HG03196 (cell line): Measurements from ENCODE around the gene FAM83B.
"Not testable (repeated sequence)": the region's sequence is repeated elsewhere in the genome, so short reads cannot be mapped to it uniquely, and the experiment has no call there.

Experiments used
- ATAC-seq: cut with Tn5 transposase; IDR thresholded peaks from one replicate; pipeline ENCODE4 v1.9.1; 2021; ENCODE audit not compliant: unreplicated experiment

Gene FAM83B

GRCh38 chr6:54846243-54846856 lies at the start of gene FAM83B:
FAM83B (plus strand) TSS chr6:54846771; CDS start chr6:54870247, 23,476 bp downstream.
- ATAC-seq: no peak

DNA sequence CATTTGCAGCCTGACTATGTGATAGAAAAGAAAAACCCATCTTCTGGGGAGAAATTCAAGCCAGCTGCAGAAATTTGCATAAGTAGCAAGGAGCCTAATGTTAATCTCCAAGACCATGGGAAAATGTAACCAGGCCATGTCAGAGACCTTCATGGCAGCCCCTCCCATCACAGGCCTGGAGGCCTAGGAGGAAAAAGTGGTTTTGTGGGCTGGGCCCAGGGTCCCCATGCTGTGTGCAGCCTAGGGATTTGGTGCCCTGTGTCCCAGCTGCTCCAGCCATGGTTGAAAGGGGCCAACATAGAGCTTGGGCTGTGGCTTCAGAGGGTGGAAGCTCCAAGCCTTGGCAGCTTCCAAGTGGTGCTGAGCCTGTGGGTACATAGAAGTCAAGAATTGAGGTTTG lies 49.7 kb upstream of the FAM83B start:
- ATAC-seq: not testable (repeated sequence)

DNA sequence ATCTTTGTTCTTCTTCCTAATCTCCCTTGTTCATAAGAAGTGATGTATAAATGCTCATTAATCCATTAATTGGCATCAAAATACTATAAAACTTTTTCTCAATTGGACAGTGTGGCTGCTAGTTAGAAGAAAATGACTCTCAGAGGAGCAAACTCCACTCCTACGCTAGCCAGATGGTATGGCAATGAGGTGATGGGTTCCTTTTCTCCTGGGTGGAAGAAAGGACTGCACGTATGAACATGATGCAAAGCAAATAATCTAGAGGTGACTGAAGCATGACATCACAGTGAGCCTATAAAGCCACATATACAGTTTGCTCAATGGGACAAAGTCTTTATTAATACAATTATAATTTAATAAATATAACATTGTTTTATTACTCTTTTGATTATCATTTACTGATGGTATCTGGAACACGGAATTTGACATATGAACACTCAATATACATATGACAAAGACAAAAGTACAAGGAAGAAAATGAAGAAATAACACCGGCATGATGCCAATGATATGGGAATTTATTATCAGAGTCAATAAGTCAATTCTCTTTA lies 46.4 kb upstream of the FAM83B start:
- ATAC-seq: no peak

DNA sequence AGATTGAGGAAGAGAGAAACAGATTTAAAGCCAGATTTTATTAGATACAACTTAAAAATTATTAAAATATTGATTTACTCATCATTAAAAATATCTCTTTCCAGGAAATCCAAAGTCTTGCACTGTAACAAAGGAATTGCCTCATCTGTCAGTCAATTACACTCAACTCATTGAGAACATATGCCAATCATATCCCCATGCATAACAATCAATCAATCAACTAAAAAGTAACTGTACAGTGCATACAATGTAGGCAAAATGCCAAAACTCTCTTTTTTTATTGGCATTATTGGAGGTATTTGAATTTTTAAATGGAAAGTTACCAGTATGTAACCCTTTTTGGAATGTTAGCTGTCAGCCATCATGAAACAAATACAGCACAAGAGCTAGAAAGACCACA lies 45.3 kb upstream of the FAM83B start:
- no peak for ATAC-seq

DNA sequence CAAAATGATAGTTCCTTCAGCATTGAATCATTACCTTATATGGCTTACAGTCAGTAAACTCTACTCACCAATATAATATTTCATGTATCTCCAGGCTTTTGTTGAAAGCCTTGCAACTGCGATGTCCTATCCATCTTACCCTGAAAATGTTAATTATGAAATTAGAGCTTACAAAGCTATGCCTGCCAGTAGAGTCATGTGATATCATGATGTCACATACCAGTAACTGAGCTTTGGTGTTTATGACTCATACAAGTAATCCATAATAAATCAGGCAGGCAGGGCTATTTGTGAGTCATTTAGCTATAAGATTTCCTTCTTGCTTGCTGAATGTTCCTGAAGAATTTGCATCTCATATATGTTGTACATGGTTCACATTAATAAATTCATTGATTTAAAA lies 44.9 kb upstream of the FAM83B start:
- no peak for ATAC-seq

GRCh38 chr6:54802775-54803634 lies 43.6 kb upstream of the FAM83B start:
- no peak for ATAC-seq

- no peak for ATAC-seq
These were observed 41.5 kb upstream of the FAM83B start for GRCh38 chr6:54805077-54805476.

- ATAC-seq: no peak
These were observed 36.4 kb upstream of the FAM83B start for GRCh38 chr6:54810147-54810546.

- ATAC-seq: no peak
These were observed 32.7 kb upstream of the FAM83B start for GRCh38 chr6:54813892-54814291.

DNA sequence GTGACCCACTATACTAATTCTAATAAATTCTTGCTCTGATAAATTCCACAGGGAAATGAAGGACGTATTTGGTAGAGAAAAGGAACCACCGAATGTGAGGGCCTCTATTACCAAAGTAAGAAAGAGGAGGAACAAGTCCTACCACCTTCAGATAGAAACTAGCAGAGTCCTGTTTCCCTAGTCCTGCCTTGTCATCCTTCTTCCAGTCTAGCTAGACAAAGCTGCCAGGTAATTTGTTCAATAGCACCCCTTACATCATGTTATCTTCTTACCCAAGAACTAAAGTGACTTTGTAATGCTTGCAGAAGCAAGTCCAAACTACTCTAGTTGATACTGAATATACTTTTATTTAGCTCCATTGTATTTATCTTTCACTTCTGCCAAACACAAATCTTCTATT lies 29.3 kb upstream of the FAM83B start:
- no peak for ATAC-seq

DNA sequence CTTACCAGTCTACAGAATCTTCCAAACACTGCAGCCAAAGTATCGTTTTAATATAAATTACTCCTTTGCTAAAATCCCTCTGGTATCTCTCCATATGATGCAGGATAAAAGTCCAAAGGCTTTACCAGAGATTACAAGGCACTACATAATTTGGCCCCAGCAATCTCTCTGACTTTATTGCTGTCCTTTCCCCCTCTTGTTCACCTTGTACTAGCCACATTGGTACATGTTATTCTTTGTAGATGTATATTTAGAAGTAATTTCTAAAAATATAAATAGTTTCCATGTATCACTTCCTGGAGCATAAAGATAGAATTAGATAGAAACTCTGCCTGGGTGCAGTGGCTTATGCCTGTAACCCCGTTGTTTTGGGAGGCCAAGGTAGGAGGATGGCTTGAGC lies 28.7 kb upstream of the FAM83B start:
- ATAC-seq: no peak

DNA sequence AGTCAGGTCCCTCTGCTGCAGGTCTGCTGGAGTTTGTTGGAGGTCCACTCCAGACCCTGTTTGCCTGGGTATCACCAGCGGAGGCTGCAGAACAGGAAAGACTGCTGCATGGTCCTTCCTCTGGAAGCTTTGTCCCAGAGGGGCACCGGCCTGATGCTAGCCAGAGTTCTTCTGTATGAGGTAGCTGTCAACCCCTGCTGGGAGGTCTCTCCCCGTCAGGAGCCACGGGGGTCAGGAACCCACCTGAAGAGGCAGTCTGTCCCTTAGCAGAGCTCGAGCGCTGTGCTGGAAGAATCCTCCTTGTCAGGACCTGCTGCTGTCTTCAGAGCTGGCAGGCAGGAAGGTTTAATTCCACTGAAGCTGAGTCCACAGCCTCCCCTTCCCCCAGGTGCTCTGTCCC lies 22.3 kb upstream of the FAM83B start:
- ATAC-seq: not testable (repeated sequence)

GRCh38 chr6:54827010-54827409 lies 19.6 kb upstream of the FAM83B start:
- no peak for ATAC-seq

DNA sequence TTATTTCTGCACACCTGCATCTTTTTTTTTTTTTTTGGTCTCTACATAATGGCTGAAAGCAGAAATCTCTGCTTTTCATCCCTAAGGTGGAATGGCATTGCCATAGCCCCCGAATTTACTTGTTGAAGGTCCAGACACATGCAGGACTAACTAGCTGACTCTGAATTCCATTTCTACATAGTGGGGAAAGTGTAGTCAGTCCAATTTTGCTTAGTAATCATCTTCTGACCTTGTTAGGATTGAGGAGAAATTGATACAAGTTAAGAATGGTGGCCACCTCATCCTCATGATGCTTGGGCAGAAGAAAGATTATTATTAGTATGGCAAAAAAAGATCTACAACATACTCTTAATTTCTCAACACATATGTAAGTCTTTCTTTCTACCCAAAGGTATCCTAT lies 16.4 kb upstream of the FAM83B start:
- no peak for ATAC-seq

DNA sequence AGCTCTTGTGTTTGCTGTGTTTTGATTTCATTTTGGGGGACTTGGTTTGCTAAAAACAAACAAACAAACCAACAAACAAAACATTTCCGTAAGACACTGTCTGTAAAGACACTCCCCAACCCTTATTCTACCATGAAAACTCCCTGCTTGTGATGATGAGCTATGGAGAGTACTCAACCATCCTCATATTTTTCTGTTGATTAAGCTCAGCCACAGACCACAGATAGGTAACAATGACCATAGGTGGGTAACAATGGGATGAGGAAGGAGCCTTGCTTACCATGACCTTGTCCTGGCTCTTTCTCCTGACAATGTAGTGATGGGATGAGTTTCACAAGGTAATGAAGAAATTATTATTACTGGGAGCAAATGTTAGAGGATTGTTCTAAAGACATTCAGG lies 11.4 kb upstream of the FAM83B start:
- no peak for ATAC-seq

DNA sequence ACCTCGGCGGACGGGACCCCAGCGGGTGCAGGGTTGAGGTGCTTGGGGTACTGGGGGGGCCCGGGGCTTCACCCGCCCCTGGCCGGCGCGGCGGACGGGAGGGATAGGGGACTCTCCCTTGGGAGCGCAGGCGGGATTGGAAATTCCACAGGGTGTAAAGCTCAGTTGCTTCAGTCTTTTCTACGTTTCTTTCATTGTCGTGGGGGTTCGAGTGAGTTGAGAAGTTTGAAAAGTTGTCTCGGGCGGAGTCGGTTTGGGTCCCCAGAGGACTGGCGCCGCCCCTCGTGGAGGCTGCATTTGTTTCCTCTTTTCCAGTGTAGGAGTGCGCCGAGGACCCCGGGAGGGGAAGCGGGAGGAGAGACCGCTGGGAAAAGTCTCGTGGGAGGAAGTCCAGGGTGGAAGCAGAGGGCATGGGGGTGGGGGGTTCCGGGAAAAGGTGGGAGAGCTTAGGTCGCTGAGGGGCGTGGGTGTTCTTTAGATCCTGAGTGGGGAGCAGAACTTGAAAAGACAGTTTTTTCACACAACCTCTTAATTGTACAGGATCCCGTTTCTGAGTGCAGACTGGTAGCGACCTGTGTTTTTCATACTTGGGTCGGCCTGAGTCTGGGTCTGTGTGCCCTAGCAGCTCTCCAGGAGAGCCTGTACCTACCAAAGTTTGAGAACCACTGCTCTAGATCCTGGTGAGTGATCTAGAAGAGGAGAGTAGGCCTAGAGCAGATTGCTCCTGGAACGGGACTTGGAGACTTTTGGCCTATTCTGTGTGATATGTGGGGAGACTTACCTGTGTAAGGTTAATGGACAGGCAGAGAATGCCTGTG lies 495 bp downstream of the FAM83B start:
- no peak for ATAC-seq

DNA sequence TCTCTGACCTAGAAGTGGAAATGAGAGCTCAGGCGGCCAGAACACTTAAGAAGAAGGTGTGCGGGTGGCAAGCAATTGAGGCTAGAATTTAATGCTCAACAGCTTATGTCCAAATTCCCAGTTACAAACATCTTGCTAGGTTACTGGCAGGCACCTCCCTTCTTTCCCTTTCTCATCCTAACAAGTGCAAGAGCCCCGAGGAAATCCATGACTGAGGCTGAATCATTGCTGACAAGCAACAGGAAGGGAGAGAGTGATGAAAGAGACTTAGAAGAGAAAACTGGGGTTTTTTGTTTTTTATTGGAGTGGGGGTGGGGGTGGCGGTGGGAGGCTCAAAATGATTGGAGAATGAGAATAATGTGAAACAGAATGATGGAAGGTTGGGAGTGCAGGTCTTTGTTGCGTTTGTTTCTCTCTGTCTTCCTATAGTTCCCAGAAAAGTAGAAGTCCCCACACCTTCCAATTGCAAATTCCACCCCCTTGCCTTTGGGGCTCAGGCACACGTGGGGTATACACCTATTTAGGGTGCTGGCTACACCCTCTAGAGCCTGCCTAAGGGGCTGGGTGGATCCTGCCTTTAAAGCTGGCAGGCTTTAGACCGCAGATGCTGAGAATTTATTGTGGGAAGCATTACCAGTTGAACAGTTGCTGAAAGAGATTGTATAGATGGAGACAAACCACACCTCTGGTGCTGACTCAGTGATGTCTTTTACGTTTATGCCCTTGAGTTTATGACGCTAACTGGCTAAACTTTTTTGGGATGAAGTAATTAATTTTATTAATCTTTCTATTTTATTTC lies 1.4 kb downstream of the FAM83B start:
- ATAC-seq: no peak

GRCh38 chr6:54850114-54850513 lies 3.5 kb downstream of the FAM83B start:
- no peak for ATAC-seq

GRCh38 chr6:54856129-54856528 lies 9.6 kb downstream of the FAM83B start:
- no peak for ATAC-seq

DNA sequence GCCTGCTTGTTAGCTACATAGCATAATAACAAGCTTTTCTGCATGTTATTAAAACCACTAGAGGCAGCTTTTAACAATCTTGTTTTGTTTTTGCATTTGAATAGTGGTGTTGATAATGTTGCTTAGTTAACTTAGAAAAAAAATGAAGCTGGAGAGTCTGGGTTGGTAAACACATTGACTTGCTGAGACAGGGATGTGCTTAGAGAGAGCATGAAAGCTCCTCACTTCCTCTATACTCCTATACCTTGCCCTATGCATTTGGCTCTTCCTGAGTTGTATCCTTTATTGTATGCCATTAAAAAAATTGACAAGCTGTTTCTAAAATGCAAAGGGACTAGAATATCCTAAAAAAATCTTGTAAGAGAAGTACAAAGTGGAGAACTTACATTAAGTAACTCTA lies 13.6 kb downstream of the FAM83B start:
- no peak for ATAC-seq

- ATAC-seq: no peak
These were observed 14.2 kb downstream of the FAM83B start for GRCh38 chr6:54860739-54861138.
